Mesenchymal stem cell (in vitro differentiated cells and primary cell): Measurements from ENCODE around the gene TOGARAM2.

Experiments
- DNase-seq: peaks from one replicate; pipeline ENCODE4 v3.0.0-alpha.2; 2013
- H2AFZ ChIP-seq: one replicate; pipeline ENCODE4 v1.6.1; 2013; ENCODE audit warnings: low read depth, mild to moderate bottlenecking, control low read depth, inconsistent platforms, low read length, moderate library complexity
- H2AK5ac ChIP-seq: 2 replicates; pipeline ENCODE4 v1.6.1; 2013; ENCODE audit warnings: low read length, moderate library complexity, mild to moderate bottlenecking, inconsistent platforms; ENCODE audit not compliant: severe bottlenecking
- H2BK120ac ChIP-seq: one replicate; pipeline ENCODE4 v1.6.1; 2013; ENCODE audit warnings: low read depth, mild to moderate bottlenecking, inconsistent platforms, low read length, moderate library complexity
- H2BK12ac ChIP-seq, 2 experiments: one replicate each; pipeline ENCODE4 v1.6.1; 2013; ENCODE audit warnings: inconsistent platforms in 2 of 2, low read length in 2 of 2, mild to moderate bottlenecking in 2 of 2, moderate library complexity in 2 of 2, control low read depth in 1 of 2
- H2BK15ac ChIP-seq: one replicate; pipeline ENCODE4 v1.6.1; 2013; ENCODE audit warnings: mild to moderate bottlenecking, low read depth, inconsistent platforms; ENCODE audit not compliant: poor library complexity, severe bottlenecking
- H2BK5ac ChIP-seq: 2 replicates; pipeline ENCODE4 v1.6.1; 2013; ENCODE audit warnings: low read depth, mild to moderate bottlenecking, low read length, control low read depth, inconsistent platforms; ENCODE audit not compliant: poor library complexity, severe bottlenecking
- H3K14ac ChIP-seq, 2 experiments: one replicate each; pipeline ENCODE4 v1.6.1; 2013; ENCODE audit warnings: inconsistent platforms in 2 of 2, low read length in 2 of 2, control low read depth in 1 of 2, mild to moderate bottlenecking in 1 of 2, moderate library complexity in 1 of 2
- H3K18ac ChIP-seq, 2 experiments: one replicate each; pipeline ENCODE4 v1.6.1; 2013; ENCODE audit warnings: inconsistent platforms in 2 of 2, low read length in 2 of 2, control low read depth in 1 of 2, low read depth in 1 of 2, mild to moderate bottlenecking in 1 of 2
- H3K23ac ChIP-seq, 2 experiments: one replicate each; pipeline ENCODE4 v1.6.1; 2013; ENCODE audit warnings: inconsistent platforms in 2 of 2, low read length in 2 of 2, mild to moderate bottlenecking in 2 of 2, moderate library complexity in 2 of 2, control low read depth in 1 of 2
- H3K27ac ChIP-seq: 2 replicates; pipeline ENCODE4 v1.5.1; 2013; ENCODE audit warnings: mild to moderate bottlenecking, moderate library complexity, low read length, control low read depth, inconsistent platforms; ENCODE audit not compliant: poor library complexity, severe bottlenecking
- H3K27me3 ChIP-seq, 2 experiments: 2 replicates each; pipeline versions ENCODE4 v1.6.1 to v1.7.0; 2013; ENCODE audit warnings: low read length in 2 of 2, mild to moderate bottlenecking in 2 of 2, moderate library complexity in 2 of 2, control low read depth in 1 of 2, inconsistent platforms in 1 of 2; ENCODE audit not compliant: control insufficient read depth in 1 of 2, insufficient read depth in 1 of 2
- H3K36me3 ChIP-seq, 2 experiments: 2 replicates each; pipeline versions ENCODE4 v1.6.1 to v1.7.0; 2013; ENCODE audit warnings: low read length in 2 of 2, control low read depth in 1 of 2, inconsistent platforms in 1 of 2, low read depth in 1 of 2, mild to moderate bottlenecking in 1 of 2; ENCODE audit not compliant: insufficient read depth in 2 of 2, control insufficient read depth in 1 of 2
- H3K4ac ChIP-seq, 2 experiments: one replicate each; pipeline ENCODE4 v1.6.1; 2013; ENCODE audit warnings: inconsistent platforms in 2 of 2, low read length in 2 of 2, mild to moderate bottlenecking in 2 of 2, moderate library complexity in 2 of 2, control low read depth in 1 of 2, low read depth in 1 of 2
- H3K4me1 ChIP-seq: 2 replicates; pipeline ENCODE4 v1.6.1; 2013; ENCODE audit warnings: low read depth, low read length, control low read depth; ENCODE audit not compliant: control insufficient read depth, insufficient read depth
- H3K4me2 ChIP-seq: 2 replicates; pipeline ENCODE4 v1.6.1; 2013; ENCODE audit warnings: low read length, mild to moderate bottlenecking, inconsistent platforms; ENCODE audit not compliant: poor library complexity, severe bottlenecking
- H3K4me3 ChIP-seq, 2 experiments: 2 replicates each; pipeline versions ENCODE4 v1.5.1 to v1.7.0; 2013; ENCODE audit warnings: low read length in 2 of 2, mild to moderate bottlenecking in 2 of 2, control low read depth in 1 of 2, low read depth in 1 of 2; ENCODE audit not compliant: insufficient read depth in 1 of 2
- H3K79me1 ChIP-seq: replicated peaks from 2 replicates; pipeline ENCODE4 v1.6.1; 2013; ENCODE audit warnings: mild to moderate bottlenecking, control low read depth, low read length, inconsistent platforms; ENCODE audit not compliant: poor library complexity, severe bottlenecking
- H3K9ac ChIP-seq: 2 replicates; pipeline ENCODE4 v1.7.0; 2013; ENCODE audit warnings: mild to moderate bottlenecking, low read length, moderate library complexity
- H3K9me3 ChIP-seq: 2 replicates; pipeline ENCODE4 v1.7.0; 2013; ENCODE audit warnings: mild to moderate bottlenecking, low read length; ENCODE audit not compliant: control insufficient read depth
- H4K8ac ChIP-seq: one replicate; pipeline ENCODE4 v1.6.1; 2013; ENCODE audit warnings: inconsistent platforms, mild to moderate bottlenecking, low read length, moderate library complexity
- H4K91ac ChIP-seq: one replicate; pipeline ENCODE4 v1.6.1; 2013; ENCODE audit warnings: mild to moderate bottlenecking, low read length, inconsistent platforms
- WGBS: methylation state at CpG from one replicate; pipeline ENCODE4 v1.1.7; 2013; ENCODE audit warnings: mixed read lengths; 5-methylcytosine and 5-hydroxymethylcytosine counted together

TOGARAM2 gene

GRCh38 chr2:28951910-28952835 is 28.9 kb upstream of the TOGARAM2 start:
- H4K91ac ChIP-seq: no peak overlapping the region
- H3K4me3 ChIP-seq: peak overlapping the region in 1 of 2 experiments; percentile 9
- no peak overlapping the region for H3K14ac ChIP-seq
- H3K23ac ChIP-seq: no peak overlapping the region
- no peak overlapping the region for H2AFZ ChIP-seq
- H3K9ac ChIP-seq: peak overlapping the region; percentile 27
- no peak overlapping the region for H3K4me2 ChIP-seq
- H3K27me3 ChIP-seq: no peaks in the 10 kb centered on the region
- H3K18ac ChIP-seq: no peak overlapping the region
- no peak overlapping the region for H2BK12ac ChIP-seq
- no peak overlapping the region for H3K27ac ChIP-seq
- H3K4ac ChIP-seq: no peak overlapping the region
- peaks cover 6% of the 10 kb centered on the region for H3K9me3 ChIP-seq
- no peak overlapping the region for H2AK5ac ChIP-seq
- no peak overlapping the region for H2BK5ac ChIP-seq
- no peak overlapping the region for H2BK15ac ChIP-seq
- peaks cover 3% of the 10 kb centered on the region for H3K4me1 ChIP-seq
- peaks cover 3 to 26% of the 10 kb centered on the region in 2 experiments for H3K36me3 ChIP-seq
- no peak overlapping the region for H4K8ac ChIP-seq
- 78% methylated on average over 12 of the region's 13 CpGs for WGBS
- H3K79me1 ChIP-seq: peaks cover 7% of the 10 kb centered on the region
- H2BK120ac ChIP-seq: no peak overlapping the region
- DNase-seq: peak; percentile 58

- Histone ChIP-seq H4K8ac (no peak overlapping the region), H4K91ac (no peak overlapping the region), H3K14ac (no peak overlapping the region), H2BK12ac (no peak overlapping the region), H2AK5ac (no peak overlapping the region), H2BK15ac (no peak overlapping the region), H3K4me2 (no peak overlapping the region), H3K4me1 (peaks cover 3% of the 10 kb centered on the region), H2BK5ac (no peak overlapping the region), H3K9ac (no peak overlapping the region), H2BK120ac (no peak overlapping the region), H3K18ac (no peak overlapping the region), H3K9me3 (peaks cover 6% of the 10 kb centered on the region), H3K4me3 (no peak overlapping the region), H2AFZ (no peak overlapping the region), H3K4ac (no peak overlapping the region), H3K27me3 (no peaks in the 10 kb centered on the region), H3K79me1 (peaks cover 7% of the 10 kb centered on the region), H3K23ac (no peak overlapping the region), H3K36me3 (peaks cover 3 to 20% of the 10 kb centered on the region in 2 experiments), H3K27ac (no peak overlapping the region)
- DNase-seq: no peak
- 70% methylated on average over 6 of the region's 6 CpGs for WGBS
Observed at GRCh38 chr2:28952836-28953211, 28.3 kb upstream of the TOGARAM2 start.

- Histone ChIP-seq H3K23ac (no peak overlapping the region), H2BK5ac (no peak overlapping the region), H2BK12ac (no peak overlapping the region), H3K4me2 (no peak overlapping the region), H4K91ac (no peak overlapping the region), H3K79me1 (peaks cover 2% of the 10 kb centered on the region), H3K27ac (no peak overlapping the region), H3K9ac (peak overlapping the region; percentile 28), H2AFZ (peak overlapping the region; percentile 3), H3K4me1 (peaks cover 5% of the 10 kb centered on the region), H3K4ac (no peak overlapping the region), H3K27me3 (no peaks in the 10 kb centered on the region), H4K8ac (no peak overlapping the region), H3K14ac (no peak overlapping the region), H2BK15ac (no peak overlapping the region), H3K36me3 (no peaks in the 10 kb centered on the region), H2AK5ac (no peak overlapping the region), H2BK120ac (no peak overlapping the region), H3K9me3 (no peaks in the 10 kb centered on the region), H3K18ac (no peak overlapping the region), H3K4me3 (no peak overlapping the region)
- 74% methylated on average over 5 of the region's 5 CpGs for WGBS
- DNase-seq: no peak
Observed at GRCh38 chr2:28955467-28955866, 25.6 kb upstream of the TOGARAM2 start.

- Histone ChIP-seq H3K27ac (no peak overlapping the region), H3K9me3 (no peaks in the 10 kb centered on the region), H3K4me2 (peak overlapping the region; percentile 76), H2BK15ac (no peak overlapping the region), H3K18ac (no peak overlapping the region), H3K4me3 (peak overlapping the region; percentile 26 to 66), H2AFZ (no peak overlapping the region), H4K91ac (no peak overlapping the region), H2BK120ac (no peak overlapping the region), H3K36me3 (no peaks in the 10 kb centered on the region), H3K9ac (peak overlapping the region; percentile 5), H3K4ac (no peak overlapping the region), H3K79me1 (no peaks in the 10 kb centered on the region), H4K8ac (peak overlapping the region; percentile 24), H3K4me1 (peaks cover 5% of the 10 kb centered on the region), H2BK5ac (no peak overlapping the region), H2AK5ac (no peak overlapping the region), H2BK12ac (no peak overlapping the region), H3K14ac (no peak overlapping the region), H3K27me3 (no peaks in the 10 kb centered on the region), H3K23ac (no peak overlapping the region)
- peak; percentile 54 for DNase-seq
- WGBS: 24% methylated on average over 11 of the region's 11 CpGs
Observed at GRCh38 chr2:28956415-28956826, 24.7 kb upstream of the TOGARAM2 start.
